ENCODE measurements around the gene CCDC88A. TPM values are rescaled to one million over a fixed set of nuclear protein-coding genes. Genes with fewer than 3 reads are reported as not detected.

The CCDC88A gene
- total RNA-seq, 2 experiments from 2014 or later, result 109 to 110 TPM

DNA sequence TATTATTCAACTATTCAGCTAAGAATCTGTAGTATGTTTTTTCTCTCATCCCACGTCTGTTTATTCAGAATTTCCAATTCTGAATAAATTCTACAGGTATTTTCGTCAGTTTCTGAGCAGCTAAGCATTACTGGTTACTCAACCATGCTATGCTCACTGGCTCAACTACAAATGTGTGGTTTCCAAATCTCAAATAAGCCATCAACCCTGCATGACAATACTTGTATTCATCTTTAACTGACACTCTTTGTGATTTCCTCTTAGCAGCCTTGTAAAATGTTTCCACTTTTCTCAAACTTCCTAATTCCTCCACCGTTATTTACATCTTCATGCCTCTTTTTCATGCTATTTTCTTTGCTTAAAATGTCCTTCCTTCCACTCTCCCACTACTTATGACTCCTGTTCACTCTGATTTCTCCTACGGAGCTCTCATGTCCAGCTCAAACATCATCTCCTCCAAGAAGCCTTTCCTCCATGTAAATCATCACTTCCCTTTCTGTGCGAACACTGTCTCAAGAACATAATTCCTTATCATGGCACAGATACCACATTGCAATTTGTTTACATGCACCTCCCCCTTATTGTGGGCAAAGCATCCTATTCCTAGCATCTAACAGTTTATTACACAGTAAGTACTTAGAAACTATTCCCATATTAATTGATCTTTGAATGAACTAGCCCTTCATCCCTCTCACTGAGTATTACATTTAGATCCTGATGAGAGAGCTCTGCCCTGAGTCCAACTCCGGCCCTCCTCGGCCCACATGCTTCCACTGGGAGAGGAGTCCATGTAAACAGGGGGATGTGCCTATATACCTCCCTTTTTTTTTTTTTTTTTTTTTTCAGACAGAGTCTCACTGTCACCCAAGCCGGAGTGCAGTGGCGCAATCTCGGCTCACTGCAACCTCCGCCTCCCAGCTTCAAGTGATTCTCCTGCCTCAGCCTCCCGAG is 10.5 kb downstream of the CCDC88A start:
- BruUV-seq (replicated peaks), result no TSS peak
- intact Hi-C loops (cut with micrococcal nuclease; ENCODE audit: unreplicated experiment), result no loop called here
- ChIA-PET POLR2A (interaction anchor here (0.8 to 1.7 kb wide), 3 partner anchors 7 to 99 kb away, joined by 3 to 10 read pairs (median 3); no protein-coding TSS in a partner anchor), CTCF (ENCODE audit: unreplicated experiment) (no interaction called here)
- Histone ChIP-seq H3K79me2 (ENCODE audit: insufficient read depth, low read depth, low read length) (peaks cover 67% of the 10 kb centered on the region), H3K9me3 (ENCODE audit: low read length) (no peaks in the 10 kb centered on the region), H3K4me2 (ENCODE audit: low read length) (peak overlapping the region; percentile 33; the same call in 1 of the 2 replicates), H4K20me1 (ENCODE audit: insufficient read depth, low read length) (no peaks in the 10 kb centered on the region), H3K36me3 (ENCODE audit: insufficient read depth, low read length) (peaks cover 89% of the 10 kb centered on the region), H3K9me2 (ENCODE audit: insufficient read depth, low read length) (no peaks in the 10 kb centered on the region), H3K27ac (ENCODE audit: low read depth, low read length, poor library complexity, severe bottlenecking) (no peak overlapping the region), H2AFZ (ENCODE audit: low read length) (no peak overlapping the region), H3K4me3 (ENCODE audit: low read depth, low read length, poor library complexity, severe bottlenecking) (no peak overlapping the region), H3K4me1 (ENCODE audit: insufficient read depth, low read length, poor library complexity, severe bottlenecking) (peaks cover 10% of the 10 kb centered on the region)
- TF ChIP-seq, protein P1, sequence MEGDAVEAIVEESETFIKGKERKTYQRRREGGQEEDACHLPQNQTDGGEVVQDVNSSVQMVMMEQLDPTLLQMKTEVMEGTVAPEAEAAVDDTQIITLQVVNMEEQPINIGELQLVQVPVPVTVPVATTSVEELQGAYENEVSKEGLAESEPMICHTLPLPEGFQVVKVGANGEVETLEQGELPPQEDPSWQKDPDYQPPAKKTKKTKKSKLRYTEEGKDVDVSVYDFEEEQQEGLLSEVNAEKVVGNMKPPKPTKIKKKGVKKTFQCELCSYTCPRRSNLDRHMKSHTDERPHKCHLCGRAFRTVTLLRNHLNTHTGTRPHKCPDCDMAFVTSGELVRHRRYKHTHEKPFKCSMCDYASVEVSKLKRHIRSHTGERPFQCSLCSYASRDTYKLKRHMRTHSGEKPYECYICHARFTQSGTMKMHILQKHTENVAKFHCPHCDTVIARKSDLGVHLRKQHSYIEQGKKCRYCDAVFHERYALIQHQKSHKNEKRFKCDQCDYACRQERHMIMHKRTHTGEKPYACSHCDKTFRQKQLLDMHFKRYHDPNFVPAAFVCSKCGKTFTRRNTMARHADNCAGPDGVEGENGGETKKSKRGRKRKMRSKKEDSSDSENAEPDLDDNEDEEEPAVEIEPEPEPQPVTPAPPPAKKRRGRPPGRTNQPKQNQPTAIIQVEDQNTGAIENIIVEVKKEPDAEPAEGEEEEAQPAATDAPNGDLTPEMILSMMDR (conservative IDR thresholded peaks at IDR 0.05; ENCODE audit: low read length), result no peak
- no peak for TF ChIP-seq EZH2phosphoT487 (IDR thresholded peaks at IDR 0.05; ENCODE audit: borderline replicate concordance, low read depth, low read length)
- DNase-seq (ENCODE audit: low spot score), result no peak

DNA sequence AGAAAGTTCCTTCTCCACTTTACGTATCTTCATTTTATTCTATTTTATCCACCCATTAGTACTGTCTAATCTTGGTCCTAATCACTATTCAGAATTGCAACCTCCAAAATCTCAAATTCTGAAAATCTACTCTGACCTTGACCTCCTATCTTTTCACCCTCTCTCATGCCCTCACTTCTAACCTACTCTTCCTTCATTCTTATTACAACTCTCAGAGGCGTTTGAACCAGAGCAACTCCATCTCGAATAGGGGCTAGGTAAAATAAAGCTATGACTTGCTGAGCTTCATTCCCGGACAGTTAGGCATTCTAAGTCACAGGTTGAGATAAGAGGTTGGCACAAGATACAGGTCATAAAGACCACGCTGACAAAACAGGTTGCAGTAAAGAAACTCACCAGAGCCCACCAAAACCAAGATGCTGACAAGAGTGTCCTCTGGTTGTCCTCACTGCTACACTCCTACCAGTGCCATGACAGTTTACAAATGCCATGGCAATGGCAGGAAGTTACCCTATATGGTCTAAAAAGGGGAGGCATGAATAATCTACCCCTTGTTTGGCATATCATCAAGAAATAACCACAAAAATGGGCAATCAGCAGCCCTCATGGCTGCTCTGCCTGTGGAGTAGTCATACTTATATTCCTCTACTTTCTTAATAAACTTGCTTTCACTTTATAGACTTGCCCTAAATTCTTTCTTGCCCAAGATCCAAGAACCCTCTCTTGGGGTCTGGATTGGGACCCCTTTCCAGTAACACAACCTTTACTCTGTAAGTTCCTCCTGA is 11.4 kb downstream of the CCDC88A start:
- H3K9me3 ChIP-seq (ENCODE audit: low read length), result no peaks in the 10 kb centered on the region
- TF ChIP-seq EZH2phosphoT487 (IDR thresholded peaks at IDR 0.05; ENCODE audit: borderline replicate concordance, low read depth, low read length), result no peak
- TF ChIP-seq, protein P1 (conservative IDR thresholded peaks at IDR 0.05; ENCODE audit: low read length), result no peak
- H3K79me2 ChIP-seq (ENCODE audit: insufficient read depth, low read depth, low read length), result peaks cover 58% of the 10 kb centered on the region
- intact Hi-C loops (cut with micrococcal nuclease; ENCODE audit: unreplicated experiment), result no loop called here
- no TSS peak for BruUV-seq (replicated peaks)
- DNase-seq (ENCODE audit: low spot score), result no peak
- H3K9me2 ChIP-seq (ENCODE audit: insufficient read depth, low read length), result no peaks in the 10 kb centered on the region
- no peak overlapping the region for H2AFZ ChIP-seq (ENCODE audit: low read length)
- no peaks in the 10 kb centered on the region for H4K20me1 ChIP-seq (ENCODE audit: insufficient read depth, low read length)
- H3K4me1 ChIP-seq (ENCODE audit: insufficient read depth, low read length, poor library complexity, severe bottlenecking), result peaks cover 10% of the 10 kb centered on the region
- no peak overlapping the region for H3K4me3 ChIP-seq (ENCODE audit: low read depth, low read length, poor library complexity, severe bottlenecking)
- H3K36me3 ChIP-seq (ENCODE audit: insufficient read depth, low read length), result peaks cover 89% of the 10 kb centered on the region
- CTCF ChIA-PET (ENCODE audit: unreplicated experiment), result no interaction called here
- POLR2A ChIA-PET, result interaction anchor here (0.6 to 1.0 kb wide), 4 partner anchors 8 to 113 kb away, joined by 3 to 6 read pairs (median 4); no protein-coding TSS in a partner anchor
- peak overlapping the region; percentile 33; the same call in 1 of the 2 replicates for H3K4me2 ChIP-seq (ENCODE audit: low read length)
- no peak overlapping the region for H3K27ac ChIP-seq (ENCODE audit: low read depth, low read length, poor library complexity, severe bottlenecking)
